GM18867 (cell line): ENCODE data around the gene ITGA7.

Experiments
- ATAC-seq: cut with Tn5 transposase; IDR thresholded peaks from one replicate; pipeline ENCODE4 v1.9.1; 2021; ENCODE audit warnings: mild to moderate bottlenecking, moderate library complexity; ENCODE audit not compliant: unreplicated experiment

ITGA7 gene

DNA sequence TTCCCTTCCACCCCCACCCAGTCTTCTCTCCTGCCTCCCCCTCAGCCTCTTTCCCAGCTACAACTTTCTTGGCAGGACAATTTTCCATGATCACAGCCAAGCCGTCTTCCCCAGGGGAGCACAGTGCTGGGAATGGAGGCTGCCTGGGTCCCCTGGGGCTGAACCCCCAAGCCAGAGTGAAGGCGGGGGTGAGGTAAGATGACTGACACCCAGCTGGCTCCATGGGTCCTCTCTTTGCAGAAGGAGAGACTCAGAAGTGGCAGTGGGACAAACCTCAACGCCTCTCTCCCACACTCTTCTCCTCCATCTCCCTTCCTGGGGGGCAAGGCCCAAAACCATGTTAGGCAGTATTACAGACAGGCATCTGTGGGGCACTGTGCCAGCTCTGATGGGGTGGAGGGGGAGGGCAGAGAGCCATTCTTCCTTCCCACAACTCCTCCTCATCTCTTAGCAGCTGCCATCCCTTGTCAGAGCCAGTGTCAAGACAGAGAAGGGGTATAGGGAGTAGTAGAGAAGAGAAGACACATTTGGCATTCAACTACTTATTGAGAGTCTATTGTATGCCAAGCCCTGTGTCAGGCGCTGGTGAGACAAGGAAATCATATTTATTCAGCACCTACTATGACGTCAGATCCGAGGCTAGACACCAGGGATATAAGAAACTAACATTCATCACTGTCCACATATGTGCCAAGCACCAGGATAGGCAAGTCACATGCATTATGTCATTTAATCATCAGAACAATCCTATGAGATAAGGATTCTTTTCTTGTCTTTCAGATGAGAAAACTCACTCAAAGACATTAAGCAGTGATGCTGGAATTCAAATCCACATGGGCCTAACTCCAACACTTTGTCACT lies 3.6 kb downstream of the ITGA7 start:
- ATAC-seq: no peak

DNA sequence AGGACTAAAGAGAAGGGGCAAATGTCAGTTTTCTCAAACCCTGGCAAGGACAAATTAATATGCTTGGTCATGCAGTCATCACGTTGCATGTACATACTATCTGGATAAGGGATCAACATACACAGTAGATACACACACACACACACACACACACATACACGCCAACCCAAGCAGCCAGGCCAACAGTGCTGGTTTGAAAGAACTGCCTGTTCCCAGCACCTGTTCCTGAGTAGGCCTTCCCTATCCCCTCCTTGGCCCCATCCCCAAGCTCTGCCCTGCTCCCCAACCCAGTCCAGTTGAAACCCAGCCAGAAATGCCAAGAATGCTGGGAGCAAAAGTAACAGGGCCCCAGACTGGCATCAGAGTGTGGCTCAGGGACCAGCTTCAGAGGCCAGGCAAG lies 4.4 kb downstream of the ITGA7 start:
- ATAC-seq: no peak

DNA sequence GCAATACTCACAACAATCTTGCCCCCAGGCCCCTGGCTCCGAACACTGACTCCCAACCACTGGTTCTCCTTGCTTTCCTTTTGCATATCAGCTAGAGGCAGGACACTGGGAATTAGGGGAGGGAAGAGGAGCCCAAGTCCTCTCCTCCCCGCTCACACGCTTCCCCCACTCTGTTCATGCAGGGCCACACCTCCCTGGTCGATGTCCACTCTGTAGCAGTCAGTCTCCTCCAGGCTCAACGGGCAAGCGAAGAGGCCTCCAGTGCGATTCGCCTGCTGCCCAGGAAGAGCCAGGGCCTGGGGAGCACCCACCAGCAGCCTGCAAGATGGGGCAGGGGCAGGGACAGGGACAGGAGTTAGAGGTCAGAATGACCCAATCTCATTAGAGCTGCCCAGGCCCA lies 4.8 kb downstream of the ITGA7 start:
- no peak for ATAC-seq

DNA sequence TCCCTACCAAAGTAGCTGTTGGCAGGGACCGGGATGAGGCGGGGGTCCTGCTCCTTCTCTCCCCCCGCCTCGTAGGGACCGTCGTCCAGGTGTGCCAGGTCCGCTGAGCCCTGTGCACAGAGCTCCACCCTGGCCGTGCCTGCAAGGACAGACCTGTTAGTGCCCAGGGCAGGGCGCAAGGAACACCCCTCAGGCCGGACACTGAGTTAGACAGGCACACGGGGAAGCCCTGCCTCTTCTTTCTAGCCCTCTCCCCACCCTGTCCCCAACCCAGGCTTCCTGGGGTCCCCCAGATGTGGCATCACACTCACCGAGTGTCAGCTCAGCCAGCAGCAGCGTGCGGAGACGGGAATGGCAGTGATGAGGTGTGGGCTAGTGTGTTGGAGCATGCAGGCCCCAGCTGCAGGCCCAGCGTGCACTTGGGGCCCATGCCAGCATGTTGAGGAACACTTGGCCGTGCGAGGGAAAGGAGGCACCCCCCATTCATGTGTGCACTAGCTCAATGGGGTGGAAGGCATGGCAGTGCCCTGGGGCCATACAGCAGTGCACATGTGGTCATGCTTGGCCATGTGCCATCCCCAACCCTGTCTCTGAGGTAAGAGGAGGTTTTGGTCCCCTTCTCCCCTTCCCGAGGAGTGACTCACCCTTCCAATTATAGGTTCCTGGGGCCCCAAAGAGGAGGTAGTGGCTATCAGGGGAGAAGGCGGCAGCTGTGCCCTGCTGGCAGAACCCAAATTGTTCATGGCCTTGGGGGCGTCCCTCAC lies 7.3 kb downstream of the ITGA7 start:
- no peak for ATAC-seq

DNA sequence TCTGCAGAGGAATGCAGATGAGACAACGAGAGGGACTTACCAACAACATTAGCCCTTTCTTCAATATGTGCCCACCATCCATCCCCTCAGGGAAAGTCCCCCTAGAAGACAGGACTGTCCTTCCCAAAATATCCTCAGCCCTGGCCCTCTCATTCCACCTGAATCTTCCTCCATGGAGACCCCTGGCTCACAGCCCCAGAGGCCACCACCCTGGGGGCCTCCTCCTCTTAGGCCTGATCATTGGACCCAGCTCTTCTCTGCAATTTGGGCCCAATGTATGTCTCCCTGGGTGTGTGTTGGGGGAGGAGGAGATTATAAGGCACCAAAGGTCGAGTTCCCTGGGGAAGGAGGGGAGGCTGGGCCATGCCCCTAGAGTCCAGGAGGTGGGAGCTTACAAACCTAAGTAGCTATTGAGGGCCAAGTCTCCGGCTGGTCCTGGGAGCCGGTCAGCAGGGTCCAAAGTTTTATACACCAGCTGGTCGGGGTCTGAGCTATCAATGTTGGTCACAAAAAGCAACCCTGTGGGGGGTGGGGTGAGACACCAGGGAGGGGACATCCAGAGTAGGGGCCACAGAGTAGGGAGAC lies 8.1 kb downstream of the ITGA7 start:
- no peak for ATAC-seq

DNA sequence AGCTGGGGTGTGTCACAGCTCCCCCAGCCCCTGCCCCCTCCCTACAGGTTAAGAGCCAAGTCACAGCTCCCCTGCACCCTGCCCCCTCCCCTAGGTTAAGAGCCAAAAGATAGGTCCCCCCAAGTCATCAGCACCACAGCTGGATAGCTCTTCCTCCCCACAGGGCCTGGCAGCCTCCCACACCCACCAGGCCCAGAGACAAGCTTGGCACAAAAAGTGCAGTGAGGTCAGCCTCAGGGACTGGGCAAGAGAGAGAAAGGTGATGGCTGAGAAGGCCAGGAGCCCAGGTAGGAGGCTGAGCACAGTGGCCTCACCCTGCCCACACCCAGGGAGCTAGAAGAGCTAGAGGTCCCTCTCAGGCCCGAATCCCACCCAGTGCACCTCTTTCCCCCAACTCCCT lies 8.7 kb downstream of the ITGA7 start:
- no peak for ATAC-seq

DNA sequence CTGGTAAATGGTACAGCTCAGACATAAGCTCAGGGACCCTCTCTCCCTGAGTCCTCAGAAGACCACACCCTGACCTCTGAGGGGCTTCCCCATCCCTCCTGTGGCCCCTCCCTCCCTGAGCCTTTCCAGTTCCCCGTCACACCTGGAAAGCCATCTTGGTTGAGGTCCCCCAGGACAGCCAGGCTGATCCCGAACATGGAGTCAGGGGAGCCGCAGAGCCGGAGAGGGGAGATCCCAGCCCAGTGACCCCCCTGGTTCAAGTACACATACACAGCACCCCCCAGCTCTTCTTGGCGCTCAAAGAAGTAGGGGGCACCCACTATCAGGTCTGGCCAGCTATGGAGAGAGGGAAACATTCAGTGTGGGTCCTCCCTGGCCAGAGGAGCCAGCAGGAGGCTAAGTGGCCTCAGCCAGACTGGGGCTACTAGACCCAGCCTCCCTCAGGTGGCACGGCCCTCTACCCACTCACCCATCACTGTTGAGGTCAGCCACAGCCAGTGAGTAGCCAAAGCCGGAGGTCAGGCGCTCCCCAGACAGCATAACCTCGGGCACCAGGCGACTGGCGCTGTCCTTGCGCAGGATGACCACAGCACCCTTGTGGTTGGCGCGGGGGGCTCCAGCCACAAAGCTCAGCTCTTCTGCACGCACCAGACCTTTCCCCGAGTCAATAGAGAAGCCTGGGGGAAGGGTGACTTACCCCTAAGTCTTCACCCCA lies 9.3 kb downstream of the ITGA7 start:
- ATAC-seq: no peak

DNA sequence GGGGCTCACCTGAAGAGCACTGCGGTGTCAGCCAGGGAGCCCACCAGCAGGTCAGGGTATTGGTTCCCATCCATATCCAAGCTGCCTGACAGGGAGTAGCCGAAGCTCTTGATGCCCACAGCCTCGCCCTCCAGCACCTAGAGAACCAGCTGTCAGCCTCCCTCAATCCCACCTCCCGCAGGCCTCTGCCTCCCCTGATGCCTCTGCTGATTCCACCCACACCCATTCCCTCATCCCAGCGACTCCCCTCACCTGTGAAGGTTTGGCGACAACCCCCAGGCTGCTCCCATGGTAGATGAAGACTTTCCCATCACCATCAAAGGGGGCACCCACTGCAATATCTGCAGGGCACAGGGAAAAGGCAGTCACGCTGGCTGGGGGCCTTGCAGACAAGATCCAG lies 10.0 kb downstream of the ITGA7 start:
- no peak for ATAC-seq

DNA sequence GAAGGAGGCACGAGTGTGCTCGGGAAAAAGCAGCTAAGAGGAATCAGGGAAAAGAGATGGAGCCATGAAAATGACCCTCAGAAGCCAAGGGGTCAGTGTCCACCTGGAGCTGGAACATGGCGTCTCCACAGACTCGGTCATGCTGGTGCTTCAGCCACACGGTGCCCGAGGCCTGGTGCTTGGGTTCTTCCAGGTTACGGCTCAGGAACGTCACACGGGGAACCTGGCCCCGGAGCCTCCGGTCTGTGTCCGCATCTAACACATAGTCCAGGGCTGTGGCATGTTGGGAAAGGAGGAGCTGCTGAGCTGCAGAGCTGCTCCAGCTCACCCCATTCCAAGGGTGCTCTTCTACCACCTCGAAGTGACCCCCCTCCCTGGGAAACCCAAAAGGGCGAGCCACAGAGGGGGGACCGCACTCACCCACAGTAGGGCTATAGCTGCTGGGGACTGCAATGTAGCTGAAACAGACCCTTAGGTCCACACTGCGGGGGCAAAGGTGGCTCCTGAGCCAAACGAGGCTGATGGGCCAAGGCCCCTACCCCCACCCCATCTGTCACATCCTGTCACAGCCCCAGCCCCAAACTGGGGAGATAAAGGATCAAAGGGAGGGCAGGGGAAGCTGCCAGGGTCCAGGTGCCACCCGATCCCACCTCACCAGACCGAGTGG lies 10.8 kb downstream of the ITGA7 start:
- ATAC-seq: no peak

DNA sequence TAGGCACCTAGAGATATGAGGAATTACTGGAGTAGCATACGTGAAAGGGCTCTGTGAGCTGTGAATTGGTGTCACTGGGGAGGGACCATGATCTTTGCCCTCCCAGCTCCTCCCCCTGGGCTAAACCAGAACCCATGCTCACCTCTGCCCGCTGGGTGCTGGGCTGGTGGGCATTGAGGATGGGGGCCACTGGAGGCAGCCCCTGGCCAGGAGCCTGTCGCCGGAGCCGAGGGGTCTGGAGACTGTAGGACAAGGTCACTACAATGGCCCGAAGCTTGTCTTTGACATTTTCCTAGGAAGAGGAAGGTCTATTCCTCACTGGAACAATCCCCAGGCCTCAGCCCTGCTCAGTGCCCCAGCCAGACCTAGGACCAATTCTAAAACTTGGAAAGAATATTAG lies 11.6 kb downstream of the ITGA7 start:
- no peak for ATAC-seq

DNA sequence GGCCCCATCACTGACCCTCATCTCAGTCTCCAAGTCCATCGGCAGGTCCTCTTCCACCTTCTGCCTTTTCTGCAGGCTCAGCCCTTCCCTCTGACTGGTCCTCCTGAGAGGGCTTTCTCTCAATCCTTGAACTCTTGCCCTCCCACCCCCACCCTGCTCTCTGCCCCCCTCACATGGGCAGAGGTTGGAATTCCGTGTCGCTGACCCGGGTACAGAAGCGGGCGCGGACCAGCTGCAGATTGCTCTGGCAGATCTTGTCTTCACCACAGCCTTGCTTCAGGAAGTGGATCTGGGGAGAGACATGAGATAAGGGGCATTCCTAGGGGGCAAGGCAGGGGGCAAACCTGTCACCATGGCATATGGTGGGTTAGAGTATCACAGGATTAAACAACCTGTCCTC lies 12.4 kb downstream of the ITGA7 start:
- no peak for ATAC-seq

DNA sequence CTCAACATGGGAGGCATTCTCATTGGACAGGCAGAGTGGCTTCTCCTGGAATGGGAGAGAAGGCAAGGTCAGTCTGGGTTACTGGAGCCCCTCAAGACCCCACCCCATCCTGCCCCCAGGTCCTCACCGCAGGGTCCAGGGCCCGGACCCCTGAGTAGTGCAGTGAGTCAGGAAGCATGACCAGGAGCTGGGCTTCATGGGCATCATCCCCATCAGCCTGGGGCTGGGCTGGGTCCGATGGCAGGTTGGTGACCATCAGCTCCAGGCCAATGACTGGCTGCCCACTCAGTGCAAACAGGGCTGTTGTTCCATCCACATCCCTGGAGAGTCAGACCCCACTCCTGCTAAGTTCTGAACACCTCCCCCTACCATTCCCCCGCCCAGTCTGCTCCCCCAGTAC lies 13.1 kb downstream of the ITGA7 start:
- no peak for ATAC-seq

DNA sequence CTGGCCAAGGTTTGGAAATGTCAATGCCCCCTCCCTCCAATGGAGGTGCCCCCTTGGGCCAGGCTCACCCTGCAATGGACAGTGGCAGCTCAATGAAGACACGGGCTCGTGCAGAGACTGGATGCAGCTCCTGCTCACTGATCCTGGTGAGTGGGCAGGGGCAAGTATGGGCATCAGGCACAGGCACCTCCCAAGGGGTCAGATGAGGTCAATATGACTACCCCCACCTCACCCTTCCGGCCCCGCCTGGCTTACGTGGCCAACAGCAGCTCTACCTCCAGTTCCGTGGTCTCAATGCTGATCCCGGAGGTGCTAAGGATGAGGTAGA lies 13.6 kb downstream of the ITGA7 start:
- ATAC-seq: no peak

DNA sequence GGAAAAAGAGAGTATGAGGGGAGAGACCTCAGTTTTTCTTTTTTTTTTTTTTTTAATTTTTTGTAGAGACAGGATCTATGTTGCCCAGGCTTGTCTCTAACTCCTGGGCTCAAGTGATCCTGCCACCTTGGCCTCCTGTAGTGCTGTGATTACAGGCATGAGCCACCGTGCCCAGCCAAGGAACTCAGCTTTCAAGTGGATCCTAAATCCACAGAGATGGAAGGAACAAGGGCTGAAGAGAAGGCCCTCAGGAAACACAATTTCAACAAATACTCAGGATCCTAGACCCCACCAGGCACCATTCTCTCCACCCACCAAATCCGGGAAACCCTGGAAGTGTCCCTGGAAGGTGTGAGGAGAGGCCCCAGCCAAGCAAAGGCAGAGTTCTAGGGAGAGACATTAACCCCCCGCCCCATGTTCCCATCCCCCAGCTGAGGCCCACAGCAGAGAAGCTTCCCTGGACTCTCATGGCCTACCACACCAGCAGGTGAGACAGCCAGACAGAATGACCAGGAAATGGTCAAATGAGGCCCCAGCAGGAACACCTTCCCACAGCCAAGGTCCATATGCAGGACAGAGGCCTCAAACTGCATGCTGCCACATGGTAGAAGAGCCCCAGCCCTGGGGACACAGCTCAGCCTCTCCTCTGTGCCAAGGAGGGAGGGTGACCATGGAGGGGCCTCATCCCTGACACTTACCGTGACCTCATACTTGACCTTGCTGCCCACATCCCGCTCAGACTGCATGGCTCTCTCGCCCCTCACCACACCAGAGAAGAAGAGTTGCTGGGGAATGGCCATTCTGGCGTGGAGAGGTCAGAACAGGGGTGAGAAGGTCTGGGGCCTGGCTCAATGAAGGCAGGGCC lies 14.1 kb downstream of the ITGA7 start:
- no peak for ATAC-seq

DNA sequence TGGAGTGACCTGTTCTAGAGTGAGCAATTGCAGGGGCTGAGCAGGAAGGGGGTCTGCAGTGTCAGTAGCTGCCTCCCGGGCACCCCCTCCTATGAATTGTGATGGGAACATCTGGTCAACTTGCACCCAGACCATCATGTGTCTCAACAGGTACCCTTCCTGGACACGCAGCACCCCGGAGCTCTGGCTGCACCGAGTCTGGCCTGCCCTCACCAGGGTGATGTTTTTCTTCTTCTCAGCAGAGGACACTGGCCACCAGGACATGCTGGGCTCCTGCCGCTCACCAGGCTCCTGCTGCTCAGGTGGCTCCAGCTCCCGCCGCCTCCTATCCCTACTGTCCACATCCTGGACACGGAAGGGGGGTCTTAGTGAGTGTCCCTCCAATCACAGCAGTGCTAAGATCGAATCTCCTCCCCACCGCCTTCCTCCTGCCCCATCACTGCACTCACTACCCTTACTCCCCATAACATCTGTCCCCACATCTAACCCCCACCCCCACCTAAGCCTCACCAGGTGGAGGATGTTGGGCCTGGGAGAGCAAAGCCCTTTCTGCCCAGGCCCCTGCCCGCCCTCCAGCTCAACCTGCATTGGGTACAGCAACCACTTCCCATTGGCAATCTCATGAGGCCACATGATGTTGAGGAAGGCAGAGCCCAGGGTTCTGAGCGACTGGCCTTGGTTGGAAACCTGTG lies 14.9 kb downstream of the ITGA7 start:
- no peak for ATAC-seq

DNA sequence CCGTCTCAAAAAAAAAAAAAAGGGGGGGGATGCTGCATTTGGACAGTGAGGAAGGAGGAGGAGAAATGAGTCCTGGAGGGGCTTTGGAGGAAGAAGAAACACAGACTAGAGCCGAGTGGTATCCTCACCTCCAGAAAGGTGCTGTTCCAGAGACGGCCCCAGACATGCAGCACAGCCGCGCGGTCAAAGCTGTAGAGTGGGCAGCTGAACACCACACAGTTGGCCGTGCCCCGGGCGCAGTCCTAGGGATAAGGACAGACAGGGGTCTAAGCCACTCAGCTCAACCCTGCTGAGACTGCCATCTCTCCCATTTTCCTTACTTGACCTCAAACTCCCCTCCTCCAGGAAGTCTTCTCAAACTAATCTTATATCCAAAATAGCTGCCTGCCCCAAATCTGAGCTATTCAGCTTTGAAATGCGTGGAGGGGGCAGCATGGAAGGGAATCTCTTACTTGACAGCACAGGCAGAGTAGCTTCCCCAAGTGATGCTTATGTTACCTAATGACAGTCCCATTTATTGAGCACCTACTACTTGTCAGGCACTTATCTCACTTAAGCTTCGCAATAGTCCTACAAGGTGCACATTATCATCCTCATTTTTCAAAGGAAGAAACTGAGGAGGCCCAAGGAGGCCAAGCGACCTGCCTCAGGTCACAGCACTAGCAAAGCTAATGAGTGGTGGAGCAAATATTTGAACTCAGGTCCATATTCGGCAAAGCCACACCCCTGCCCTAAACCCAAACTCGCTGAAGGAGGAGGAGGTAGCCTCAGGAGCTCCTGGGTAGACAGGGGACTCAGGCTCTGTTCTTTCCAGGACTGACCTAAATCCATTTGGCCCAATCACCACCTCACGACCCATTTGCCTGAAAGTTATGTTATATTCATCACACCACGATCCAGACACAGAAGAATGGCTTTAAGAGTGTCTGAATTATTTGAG lies 18.7 kb downstream of the ITGA7 start:
- ATAC-seq: no peak

DNA sequence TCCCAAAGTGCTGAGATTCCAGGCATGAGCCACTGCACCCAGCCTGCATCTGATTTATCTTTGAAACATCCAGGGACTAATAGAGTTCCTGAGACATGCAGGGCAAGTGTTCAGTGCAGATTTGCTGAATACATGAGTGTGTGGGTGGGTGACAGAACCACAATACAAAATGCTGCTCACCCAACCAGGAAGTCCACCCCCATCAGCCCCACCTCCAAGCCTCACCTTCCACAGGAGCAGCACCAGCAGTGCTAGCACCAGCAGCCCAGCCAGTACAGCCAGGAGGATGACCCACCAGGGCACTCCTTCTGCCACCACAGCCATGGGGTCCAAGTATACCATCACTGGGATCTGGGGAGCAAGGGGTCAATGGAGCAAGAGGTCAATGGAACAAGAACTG lies 20.0 kb downstream of the ITGA7 start:
- ATAC-seq: peak; percentile 86

DNA sequence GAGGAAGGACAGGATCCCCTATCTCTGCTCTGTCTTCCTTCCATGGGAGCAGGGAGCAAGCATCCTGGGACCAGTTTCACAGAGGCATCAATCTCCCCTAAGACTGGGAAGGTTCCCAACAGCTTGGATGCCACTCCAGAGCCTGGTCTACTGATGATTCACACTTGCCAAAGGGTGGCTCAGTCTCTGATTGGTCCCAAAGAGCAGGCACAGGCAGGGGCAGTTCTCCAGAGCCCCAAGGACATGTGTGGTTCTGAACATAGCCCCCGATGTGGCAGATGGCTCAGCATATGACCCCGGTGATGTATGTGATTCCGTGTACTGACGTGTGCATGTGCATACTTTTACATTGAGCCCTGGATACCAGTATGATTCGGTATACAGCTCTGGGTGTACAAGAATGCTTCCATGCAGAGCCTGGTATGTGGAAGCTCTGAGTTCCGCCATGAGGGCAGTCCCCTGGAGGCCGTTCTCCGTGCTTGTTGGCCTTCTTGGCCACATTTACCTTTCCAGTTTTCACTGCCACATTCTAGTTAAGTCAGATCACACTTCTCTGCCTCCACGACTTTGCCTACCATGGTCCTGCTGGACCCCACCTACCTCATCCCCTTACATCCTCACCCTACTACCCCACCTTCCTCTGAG lies 21.2 kb downstream of the ITGA7 start:
- no peak for ATAC-seq
